Pancreas (tissue), 10 donors: Measurements from ENCODE around the gene WDR70. TPM values are rescaled to one million over a fixed set of nuclear protein-coding genes. Genes with fewer than 3 reads are reported as not detected.
"Not testable (repeated sequence)": the region's sequence is repeated elsewhere in the genome, so short reads cannot be mapped to it uniquely, and the experiment has no call there.

Source experiments
- ATAC-seq, 4 donors: fragments of 200-7000 bp; cut with Tn5 transposase; one replicate each; pipeline versions ENCODE4 v1.8.0 to v1.9.1; 2020; ENCODE audit warnings: mild to moderate bottlenecking in 4 of 4, moderate library complexity in 4 of 4
- DNase-seq, 6 donors: peaks; one replicate each; pipeline ENCODE4 v3.0.0-alpha.2; 2020
- FAIRE-seq: peaks from 2 replicates; lab custom pipeline; 2012; peaks lifted over from hg19 to GRCh38; lab: Jason Lieb, UNC
- H3K27ac ChIP-seq, 4 donors: fragments of 200-600 bp; sonication (generic); 1 replicate in 3 of 4; 2 replicates in 1 of 4; pipeline versions ENCODE4 v1.5.0 to v1.8.0; 2020
- H3K27me3 ChIP-seq, 4 donors: fragments of 200-600 bp; one replicate each; pipeline ENCODE4 v1.8.0; 2021
- H3K36me3 ChIP-seq, 3 donors: fragments of 200-600 bp; sonication (generic) in 1 of 3; one replicate each; pipeline versions ENCODE4 v1.5.0 to v1.8.0; 2020 to 2021
- H3K4me1 ChIP-seq, 3 donors: fragments of 200-600 bp; one replicate each; pipeline ENCODE4 v1.8.0; 2021
- H3K4me3 ChIP-seq, 4 donors: fragments of 200-600 bp; sonication (generic) in 2 of 4; one replicate each; pipeline versions ENCODE4 v1.5.0 to v1.8.0; 2020 to 2021
- H3K9me3 ChIP-seq, 4 donors: fragments of 200-600 bp; one replicate each; pipeline ENCODE4 v1.8.0; 2021
- CTCF ChIP-seq, 4 donors: fragments of 200-600 bp; sonication (generic) in 3 of 4; IDR thresholded peaks; one replicate each; pipeline versions ENCODE4 v1.5.0 to v1.8.0; 2021; ENCODE audit warnings: antibody characterized with exemption in 4 of 4
- WGBS, 2 donors: extraction: QIAGEN DNeasy Blood & Tissue Kit; methylation state at CpG; one replicate each; pipeline ENCODE4 v1.1.7; 2013; 5-methylcytosine and 5-hydroxymethylcytosine counted together
- intact Hi-C, 3 donors: fragments of 100-400 bp; cut with DNase I; formaldehyde crosslinking; loops; one replicate each; pipeline versions ENCODE4 v1.11.1 to v1.14.2; 2022
- polyA plus RNA-seq, 2 donors: library from polyadenylated mRNA; stranded (reverse); fragments of 200-250 nt; gene quantifications; one replicate each; pipeline ENCODE4 v1.2.3, GENCODE V29; 2013
- total RNA-seq, 6 donors: library from RNA; stranded (reverse); fragmentation: NEBNext Ultra II Directional in 4 of 6; extraction: Animal tissue kit (Norgen Biotek cat#: 25700) in 4 of 6; gene quantifications; one replicate each; pipeline versions ENCODE4 v1.2.1 to v1.2.4, GENCODE V29; 2021 to 2023
- donor health status: healthy with polysubstance abuse.
- donor health status: DM: no; HTN: no; CAD: no; lungs with moderate emphysema.
- donor health status: DM: no; HTN: no; CAD: no.
- donor health status: control.
- donor health status: control.
- donor health status: Bipolar disorder and iron deficiency.
- donor health status: DM: yes; HTN: yes; CAD: no.
- donor health status: DM: no; HTN: no; CAD: no.
- donor health status: DM: no; HTN: no; CAD: no.
- donor health status: DM: yes; HTN: yes; CAD: no.

Gene WDR70
- total and polyA plus RNA-seq, 8 donors, result 10.7 to 24.3 (median 15.6) TPM

- 70 to 78% methylated on average over 2 of the region's 2 CpGs for WGBS, 2 donors
- H3K4me1 ChIP-seq, result no peaks in the 10 kb centered on the region
- H3K9me3 ChIP-seq, result no peaks in the 10 kb centered on the region
- H3K27me3 ChIP-seq, result no peaks in the 10 kb centered on the region
- FAIRE-seq (no peak), DNase-seq (no peak), ATAC-seq (no peak)
- no peak overlapping the region for H3K27ac ChIP-seq
- no peak for TF ChIP-seq CTCF (IDR thresholded peaks at IDR 0.05)
- no peak overlapping the region for H3K4me3 ChIP-seq
- intact Hi-C loops, result no loop called here
- no peaks in the 10 kb centered on the region for H3K36me3 ChIP-seq
Observed at GRCh38 chr5:37640088-37640487, 261.0 kb downstream of the WDR70 start.

DNA sequence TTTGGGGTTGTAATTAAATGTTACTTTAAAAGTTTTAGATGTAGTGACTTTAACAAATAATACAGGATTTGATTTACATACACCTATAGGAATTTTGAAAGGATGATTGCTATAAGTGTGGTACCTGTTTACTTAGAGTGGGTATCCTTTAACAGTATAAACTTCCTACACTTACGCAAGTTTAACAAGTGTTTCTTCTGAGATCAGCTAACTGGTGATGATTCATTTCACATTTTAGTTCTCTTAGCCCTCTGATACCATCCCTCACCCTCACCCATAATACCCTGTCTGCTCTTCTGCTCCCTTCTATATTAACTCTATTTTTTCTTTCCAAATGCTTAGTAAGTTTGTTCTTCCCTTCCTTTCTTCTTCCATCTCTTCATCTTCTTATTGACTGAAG is 262.8 kb downstream of the WDR70 start:
- H3K27ac ChIP-seq, result no peak overlapping the region
- H3K4me3 ChIP-seq, result no peak overlapping the region
- no peak for TF ChIP-seq CTCF (IDR thresholded peaks at IDR 0.05)
- no peaks in the 10 kb centered on the region for H3K36me3 ChIP-seq
- H3K9me3 ChIP-seq, result no peaks in the 10 kb centered on the region
- 57 to 67% methylated on average over 1 of the region's 1 CpG for WGBS, 2 donors
- intact Hi-C loops, result no loop called here
- FAIRE-seq, result no peak
- no peaks in the 10 kb centered on the region for H3K4me1 ChIP-seq
- no peak for ATAC-seq
- H3K27me3 ChIP-seq, result no peaks in the 10 kb centered on the region
- DNase-seq, result no peak

- ATAC-seq, result no peak
- no peak for TF ChIP-seq CTCF (IDR thresholded peaks at IDR 0.05)
- H3K27ac ChIP-seq, result no peak overlapping the region
- 91 to 94% methylated on average over 1 of the region's 1 CpG for WGBS, 2 donors
- no peak for FAIRE-seq
- no peaks in the 10 kb centered on the region for H3K4me1 ChIP-seq
- no peaks in the 10 kb centered on the region for H3K27me3 ChIP-seq
- no peaks in the 10 kb centered on the region for H3K36me3 ChIP-seq
- intact Hi-C loops, result no loop called here
- DNase-seq, result no peak
- H3K9me3 ChIP-seq, result no peaks in the 10 kb centered on the region
- no peak overlapping the region for H3K4me3 ChIP-seq
Observed at GRCh38 chr5:37645707-37646106, 266.6 kb downstream of the WDR70 start.

- FAIRE-seq, H3K27me3 ChIP-seq, H3K4me1 ChIP-seq, DNase-seq, H3K27ac ChIP-seq, ATAC-seq, H3K9me3 ChIP-seq, H3K36me3 ChIP-seq, intact Hi-C loops, H3K4me3 ChIP-seq: not testable (repeated sequence)
- 33 to 35% methylated on average over 1 of the region's 1 CpG for WGBS, 2 donors
Observed at GRCh38 chr5:37654566-37654965, 275.4 kb downstream of the WDR70 start.

DNA sequence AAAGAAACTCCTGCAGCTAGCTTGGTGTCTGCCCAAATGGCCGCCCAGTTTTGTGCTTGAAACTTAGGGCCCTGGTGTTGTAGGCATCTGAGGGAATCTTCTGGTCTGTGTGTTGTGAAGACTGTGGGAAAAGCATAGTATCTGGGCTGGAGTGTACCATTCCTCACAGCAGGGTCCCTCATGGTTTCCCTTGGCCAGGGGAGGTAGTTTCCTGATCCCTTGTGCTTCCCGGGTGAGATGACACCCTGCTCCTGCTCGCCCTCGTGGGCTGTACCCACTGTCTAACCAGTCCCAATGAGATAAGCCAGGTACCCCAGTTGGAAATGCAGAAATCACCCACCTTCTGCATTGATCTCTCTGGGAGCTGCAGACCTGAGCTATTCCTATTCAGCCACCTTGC is 277.9 kb downstream of the WDR70 start:
- Histone ChIP-seq H3K4me1 (no peaks in the 10 kb centered on the region), H3K9me3 (no peaks in the 10 kb centered on the region), H3K4me3 (no peak overlapping the region), H3K36me3 (no peaks in the 10 kb centered on the region), H3K27ac (no peak overlapping the region), H3K27me3 (no peaks in the 10 kb centered on the region)
- no peak for ATAC-seq
- no peak for TF ChIP-seq CTCF (IDR thresholded peaks at IDR 0.05)
- 77 to 81% methylated on average over 4 of the region's 4 CpGs for WGBS, 2 donors
- no peak for FAIRE-seq
- DNase-seq, result no peak
- intact Hi-C loops, result no loop called here

- DNase-seq (no peak), ATAC-seq (no peak), FAIRE-seq (no peak)
- 72 to 81% methylated on average over 2 of the region's 2 CpGs for WGBS, 2 donors
- H3K27me3 ChIP-seq, result no peaks in the 10 kb centered on the region
- H3K9me3 ChIP-seq, result no peaks in the 10 kb centered on the region
- H3K4me1 ChIP-seq, result no peaks in the 10 kb centered on the region
- TF ChIP-seq CTCF (IDR thresholded peaks at IDR 0.05), result no peak
- intact Hi-C loops, result no loop called here
- H3K4me3 ChIP-seq, result no peak overlapping the region
- no peak overlapping the region for H3K27ac ChIP-seq
- H3K36me3 ChIP-seq, result no peaks in the 10 kb centered on the region
Observed at GRCh38 chr5:37658440-37658839, 279.3 kb downstream of the WDR70 start.
